ENCODE data around the gene OR51M1.

- TF ChIP-seq GATA3 (IDR thresholded peaks at IDR 0.05; ENCODE audit: low read depth, low read length) (no peak), GATA2 (IDR thresholded peaks at IDR 0.05; ENCODE audit: low read depth, low read length) (no peak)
Observed at GRCh38 chr11:5420993-5421392, 37.4 kb downstream of the OR51M1 start.
